GM21515 (cell line): ENCODE measurements around the gene OR13J1.

ENCODE experiments used
- ATAC-seq: cut with Tn5 transposase; IDR thresholded peaks from one replicate; pipeline ENCODE4 v1.9.1; 2021; ENCODE audit not compliant: unreplicated experiment

The OR13J1 gene

GRCh38 chr9:35859990-35860339, 10.2 kb downstream of the OR13J1 start:
- ATAC-seq: no peak

- no peak for ATAC-seq
Observed at GRCh38 chr9:35859310-35859989, 10.8 kb downstream of the OR13J1 start.

DNA sequence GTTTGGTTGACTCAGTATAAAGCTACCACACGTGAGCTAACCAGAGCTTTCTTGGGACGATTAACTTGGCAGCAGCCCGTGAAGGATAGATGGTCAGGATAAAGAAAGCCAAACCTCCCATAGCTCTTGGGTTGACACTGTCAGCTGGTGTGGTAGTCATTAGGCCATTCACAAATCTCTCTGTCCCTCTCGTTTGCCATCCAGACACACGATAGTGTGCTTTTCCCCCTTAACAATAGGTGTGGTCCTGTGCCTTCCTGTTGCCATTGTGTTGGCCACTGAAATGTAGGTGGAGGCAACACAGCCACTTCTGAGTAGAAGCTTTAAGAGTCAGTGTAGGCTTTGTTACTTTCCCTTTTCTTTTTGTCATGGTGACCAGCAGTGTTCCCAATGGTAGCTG, 11.7 kb downstream of the OR13J1 start:
- ATAC-seq: no peak

- no peak for ATAC-seq
Observed at GRCh38 chr9:35856882-35857281, 13.3 kb downstream of the OR13J1 start.

DNA sequence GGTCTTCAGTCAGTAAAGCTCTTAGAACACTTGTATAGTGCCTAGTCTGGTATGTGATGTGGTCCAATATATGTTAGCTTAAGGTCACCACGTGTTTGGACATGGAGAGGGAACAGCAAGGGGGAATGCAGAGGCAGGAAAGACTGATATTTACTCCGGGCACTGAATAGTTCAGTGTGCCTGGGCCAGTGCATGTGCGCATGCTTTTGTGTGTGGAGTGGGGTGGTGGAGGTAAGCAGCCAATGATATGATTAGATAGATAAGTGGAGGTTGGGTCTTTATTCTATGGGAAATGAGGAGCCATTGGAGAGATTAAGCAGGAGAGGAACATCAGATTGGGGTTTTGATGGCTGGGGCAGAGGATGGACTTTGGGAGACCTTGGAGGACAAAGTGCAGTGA, 14.0 kb downstream of the OR13J1 start:
- no peak for ATAC-seq

DNA sequence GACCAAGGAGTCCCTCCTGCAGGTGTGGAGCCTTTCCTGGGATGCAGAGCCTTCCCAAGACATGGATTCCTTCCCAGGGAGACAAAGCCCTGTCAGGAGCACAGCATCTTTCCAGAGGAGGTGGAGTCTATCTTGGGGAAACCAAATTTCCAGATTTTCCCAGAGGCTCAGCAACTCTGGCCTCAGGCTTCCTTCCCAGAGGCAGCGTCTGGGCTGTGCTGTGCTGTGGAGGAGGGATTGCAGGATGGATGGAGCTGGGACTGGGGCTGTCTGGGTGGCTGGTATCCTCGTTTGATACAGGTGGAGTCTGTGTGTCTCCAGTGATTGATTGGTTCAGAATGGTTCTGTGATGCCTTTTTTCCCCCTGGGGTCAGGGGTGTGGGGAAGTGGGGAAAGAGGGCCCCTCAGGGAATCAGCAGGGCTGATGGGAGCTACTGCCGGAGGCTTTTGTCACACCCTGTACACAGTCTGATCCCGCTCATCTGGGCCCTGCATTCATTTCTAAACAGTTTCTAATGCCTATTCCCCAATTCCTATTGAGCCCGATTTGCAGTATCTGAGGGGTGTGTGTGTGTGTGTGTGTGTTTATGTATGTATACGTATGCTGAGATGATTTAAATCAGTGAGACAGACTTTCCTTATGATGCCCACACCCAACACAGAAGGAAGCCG, 16.0 kb downstream of the OR13J1 start:
- ATAC-seq: no peak

DNA sequence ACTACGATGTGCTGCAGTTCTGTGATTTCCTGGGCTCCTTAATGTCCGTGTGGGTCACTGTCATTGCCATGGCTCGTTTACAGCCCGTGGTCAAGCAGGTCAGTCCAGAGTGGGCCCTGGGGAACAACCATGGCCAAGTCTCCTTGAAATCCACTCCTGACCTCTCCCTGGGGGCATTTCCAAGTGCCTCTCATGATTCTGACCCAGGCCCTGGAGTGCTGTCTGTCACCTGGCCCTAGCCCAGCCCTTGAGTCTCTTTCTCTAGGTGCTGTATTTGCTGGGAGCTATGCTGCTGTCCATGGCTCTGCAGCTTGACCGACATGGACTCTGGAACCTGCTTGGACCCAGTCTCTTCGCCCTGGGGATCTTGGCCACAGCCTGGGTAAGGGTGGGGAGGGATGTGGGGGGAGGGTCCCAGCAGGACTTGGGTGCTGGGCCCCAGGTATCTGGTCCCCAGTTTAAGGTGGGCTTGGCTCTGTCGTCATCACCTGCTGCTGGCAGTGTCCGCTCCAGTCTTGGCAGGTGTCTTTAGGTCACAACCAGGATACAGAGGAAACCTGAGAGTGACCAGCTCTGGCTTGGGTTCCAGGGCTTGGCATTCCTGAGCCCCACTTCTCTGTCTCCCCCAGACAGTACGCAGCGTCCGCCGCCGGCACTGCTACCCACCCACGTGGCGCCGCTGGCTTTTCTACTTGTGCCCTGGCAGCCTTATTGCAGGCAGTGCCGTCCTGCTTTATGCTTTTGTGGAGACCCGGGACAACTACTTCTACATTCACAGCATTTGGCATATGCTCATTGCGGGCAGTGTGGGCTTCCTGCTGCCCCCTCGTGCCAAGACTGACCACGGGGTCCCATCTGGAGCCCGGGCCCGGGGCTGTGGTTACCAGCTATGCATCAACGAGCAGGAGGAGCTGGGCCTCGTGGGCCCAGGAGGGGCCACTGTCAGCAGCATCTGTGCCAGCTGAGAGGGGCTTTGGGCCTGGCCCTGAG, 17.0 kb downstream of the OR13J1 start:
- no peak for ATAC-seq

DNA sequence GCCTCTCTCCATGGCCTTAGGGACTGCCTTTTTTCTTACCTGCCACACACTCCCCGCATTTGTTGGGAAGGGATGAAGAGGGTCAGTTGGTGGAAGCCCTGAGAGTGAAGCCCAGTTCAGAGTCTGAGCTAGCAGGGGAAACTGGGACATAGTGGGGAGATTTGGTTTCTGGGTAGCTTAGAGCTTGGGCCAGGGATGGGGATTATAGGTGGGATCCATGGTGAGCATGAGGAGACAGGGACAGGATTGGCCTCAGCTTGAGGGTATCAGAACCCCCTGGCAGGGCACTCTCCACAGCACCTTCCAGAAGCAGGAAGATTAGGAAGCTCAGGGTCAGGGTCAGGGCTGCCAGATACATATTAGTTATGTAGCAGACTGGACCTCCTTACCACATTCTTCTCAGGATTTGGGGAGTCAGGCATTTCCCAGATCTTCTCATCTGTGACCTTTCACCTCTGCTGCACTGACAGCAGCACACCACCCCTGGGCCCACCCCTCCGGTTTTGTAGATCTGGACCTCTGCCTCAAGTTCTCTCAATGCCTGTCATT, 17.9 kb downstream of the OR13J1 start:
- ATAC-seq: no peak

GRCh38 chr9:35847792-35848572, 22.2 kb downstream of the OR13J1 start:
- peak; percentile 81 for ATAC-seq

- no peak for ATAC-seq
Observed at GRCh38 chr9:35845824-35846771, 24.1 kb downstream of the OR13J1 start.

- no peak for ATAC-seq
Observed at GRCh38 chr9:35844628-35845270, 25.5 kb downstream of the OR13J1 start.

- no peak for ATAC-seq
Observed at GRCh38 chr9:35842795-35843194, 27.4 kb downstream of the OR13J1 start.

DNA sequence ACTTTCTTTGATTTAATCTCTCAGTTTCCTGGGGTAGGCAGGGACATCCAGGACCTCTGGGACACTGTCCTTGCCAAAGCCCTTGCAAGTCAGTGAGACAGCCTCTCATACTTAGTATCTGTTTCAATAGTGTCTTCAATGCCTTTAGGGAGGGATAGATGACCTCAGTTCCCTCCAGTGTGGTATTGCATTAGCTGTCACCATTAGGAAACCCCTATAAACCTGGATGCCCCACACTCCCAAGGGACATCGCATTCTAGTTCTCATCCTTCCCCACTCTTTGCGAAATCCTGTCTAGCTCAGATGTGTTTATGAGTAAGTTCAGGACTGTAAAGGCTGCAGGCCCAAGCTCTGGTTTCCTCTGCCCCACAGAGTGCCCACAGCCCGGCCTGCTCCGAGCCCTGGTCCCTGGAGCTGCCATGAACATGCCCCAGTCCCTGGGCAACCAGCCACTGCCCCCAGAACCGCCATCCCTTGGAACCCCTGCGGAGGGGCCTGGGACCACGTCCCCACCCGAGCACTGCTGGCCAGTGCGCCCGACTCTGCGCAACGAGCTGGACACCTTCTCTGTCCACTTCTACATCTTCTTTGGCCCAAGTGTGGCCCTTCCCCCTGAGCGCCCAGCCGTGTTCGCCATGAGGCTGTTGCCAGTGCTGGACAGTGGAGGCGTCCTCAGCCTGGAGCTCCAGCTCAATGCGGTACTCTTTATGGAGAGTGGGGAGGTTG, 28.0 kb downstream of the OR13J1 start:
- ATAC-seq: no peak

- ATAC-seq: no peak
Observed at GRCh38 chr9:35841645-35841900, 28.6 kb downstream of the OR13J1 start.

DNA sequence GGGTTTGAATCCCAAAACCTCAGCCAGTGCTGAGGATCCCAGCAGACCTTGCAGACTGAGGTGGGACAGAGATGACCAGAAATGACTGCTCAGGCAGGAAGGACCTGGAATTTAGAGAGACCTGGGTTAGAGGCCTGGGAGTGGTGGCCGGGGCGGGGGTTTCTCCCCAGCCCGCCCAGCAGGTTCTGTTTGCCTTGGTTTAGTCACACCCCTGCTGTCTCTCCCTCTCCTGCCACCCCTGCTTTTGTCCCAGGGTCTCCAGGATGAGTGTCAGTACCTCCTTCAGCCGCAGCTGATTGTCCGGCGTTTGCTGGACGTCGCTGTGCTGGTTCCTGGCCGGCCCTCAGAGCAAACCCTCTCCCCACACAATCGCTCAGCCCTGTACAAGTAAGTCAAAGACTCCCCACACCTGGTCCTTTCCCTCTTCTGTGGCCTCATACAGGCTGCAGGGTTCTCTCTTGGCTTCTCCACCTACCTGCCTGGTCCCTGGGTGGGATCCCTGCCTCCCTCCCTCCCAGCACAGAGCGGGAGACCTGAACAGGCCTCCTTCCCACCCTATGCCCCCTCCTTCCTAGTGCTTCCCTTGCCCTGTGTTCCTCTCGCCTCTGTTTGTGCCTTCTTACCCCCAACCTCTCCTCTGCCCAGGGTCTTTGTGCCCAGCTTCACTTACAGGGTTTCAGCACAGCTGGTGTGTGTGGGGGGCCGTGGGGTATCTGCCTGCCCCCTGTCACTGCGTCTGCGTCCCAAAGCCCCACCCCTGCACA, 29.1 kb downstream of the OR13J1 start:
- ATAC-seq: no peak

GRCh38 chr9:35839926-35840325, 30.3 kb downstream of the OR13J1 start:
- ATAC-seq: no peak

- ATAC-seq: no peak
Observed at GRCh38 chr9:35836595-35836994, 33.6 kb downstream of the OR13J1 start.

DNA sequence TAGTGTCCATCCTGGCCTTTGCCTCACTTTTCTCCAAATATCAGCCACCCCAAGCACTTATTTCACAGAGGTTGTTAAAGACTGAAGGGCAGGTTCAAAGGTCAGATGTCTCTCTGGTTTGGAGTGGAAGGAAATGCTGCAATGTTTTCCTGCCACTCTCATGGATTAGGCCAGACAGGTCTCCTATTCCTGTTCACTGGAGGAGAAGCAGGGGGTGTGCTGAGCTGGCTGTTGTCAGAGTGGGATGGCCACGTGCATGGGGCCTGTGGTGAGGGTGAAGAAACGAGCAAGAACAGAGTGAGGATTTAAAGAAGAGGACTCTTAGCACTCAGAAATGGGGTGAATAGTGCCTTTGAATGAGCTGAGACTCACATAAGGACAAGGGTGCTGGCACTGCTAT, 34.4 kb downstream of the OR13J1 start:
- ATAC-seq: no peak
